Measurements from ENCODE around the gene IRF7.
"Not testable (repeated sequence)": the region's sequence is repeated elsewhere in the genome, so short reads cannot be mapped to it uniquely, and the experiment has no call there.

The IRF7 gene

GRCh38 chr11:615504-616319 lies at the start of gene IRF7:
TSS of gene IRF7 (minus strand) at chr11:615950. CDS start at chr11:615364, 586 bp downstream.
- peak; percentile 62 for DNase-seq (ENCODE audit: low read depth)

- no peak for DNase-seq (ENCODE audit: low read depth)
Measured at GRCh38 chr11:665062-665703, 49.4 kb upstream of the IRF7 start.

GRCh38 chr11:662689-663274 lies 47.0 kb upstream of the IRF7 start:
- no peak for DNase-seq (ENCODE audit: low read depth)

- DNase-seq (ENCODE audit: low read depth): no peak
Measured at GRCh38 chr11:660681-661444, 45.1 kb upstream of the IRF7 start.

GRCh38 chr11:660281-660680 lies 44.5 kb upstream of the IRF7 start:
- no peak for DNase-seq (ENCODE audit: low read depth)

GRCh38 chr11:659532-660085 lies 43.9 kb upstream of the IRF7 start:
- DNase-seq (ENCODE audit: low read depth): no peak

GRCh38 chr11:657691-658126 lies 42.0 kb upstream of the IRF7 start:
- no peak for DNase-seq (ENCODE audit: low read depth)

- DNase-seq (ENCODE audit: low read depth): no peak
Measured at GRCh38 chr11:656866-657265, 41.1 kb upstream of the IRF7 start.

- DNase-seq (ENCODE audit: low read depth): no peak
Measured at GRCh38 chr11:656426-656825, 40.7 kb upstream of the IRF7 start.

GRCh38 chr11:655036-655726 lies 39.4 kb upstream of the IRF7 start:
- DNase-seq (ENCODE audit: low read depth): no peak

GRCh38 chr11:654444-654843 lies 38.7 kb upstream of the IRF7 start:
- DNase-seq (ENCODE audit: low read depth): not testable (repeated sequence)

- DNase-seq (ENCODE audit: low read depth): no peak
Measured at GRCh38 chr11:653837-654236, 38.1 kb upstream of the IRF7 start.

- DNase-seq (ENCODE audit: low read depth): not testable (repeated sequence)
Measured at GRCh38 chr11:653136-653535, 37.4 kb upstream of the IRF7 start.

GRCh38 chr11:650482-650881 lies 34.7 kb upstream of the IRF7 start:
- DNase-seq (ENCODE audit: low read depth): no peak

GRCh38 chr11:647672-648158 lies 32.0 kb upstream of the IRF7 start:
- not testable (repeated sequence) for DNase-seq (ENCODE audit: low read depth)

- no peak for DNase-seq (ENCODE audit: low read depth)
Measured at GRCh38 chr11:646214-646613, 30.5 kb upstream of the IRF7 start.

- DNase-seq (ENCODE audit: low read depth): no peak
Measured at GRCh38 chr11:645536-645935, 29.8 kb upstream of the IRF7 start.

GRCh38 chr11:643849-644738 lies 28.3 kb upstream of the IRF7 start:
- no peak for DNase-seq (ENCODE audit: low read depth)

GRCh38 chr11:643366-643765 lies 27.6 kb upstream of the IRF7 start:
- no peak for DNase-seq (ENCODE audit: low read depth)

- no peak for DNase-seq (ENCODE audit: low read depth)
Measured at GRCh38 chr11:641806-642370, 26.1 kb upstream of the IRF7 start.

Measured in stimulated activated CD8-positive, alpha-beta memory T cell treated with anti-CD3 and anti-CD28 coated beads, Interleukin-7, amount 100 ng/mL, for 24 hours (primary cell).